ENCODE results near the gene ARHGAP22.

Gene ARHGAP22

GRCh38 chr10:48478980-48479811, 125.7 kb downstream of the ARHGAP22 start:
- DNase-seq (ENCODE audit: low spot score): no peak

GRCh38 chr10:48478469-48478868, 126.4 kb downstream of the ARHGAP22 start:
- no peak for DNase-seq (ENCODE audit: low spot score)

- DNase-seq (ENCODE audit: low spot score): no peak
These were observed 127.3 kb downstream of the ARHGAP22 start for GRCh38 chr10:48477616-48478015.

GRCh38 chr10:48477141-48477540, 127.7 kb downstream of the ARHGAP22 start:
- DNase-seq (ENCODE audit: low spot score): no peak

- DNase-seq (ENCODE audit: low spot score): peak; percentile 38
These were observed 128.4 kb downstream of the ARHGAP22 start for GRCh38 chr10:48476279-48476982.

- DNase-seq (ENCODE audit: low spot score): no peak
These were observed 129.0 kb downstream of the ARHGAP22 start for GRCh38 chr10:48475943-48476278.

- DNase-seq (ENCODE audit: low spot score): no peak
These were observed 130.0 kb downstream of the ARHGAP22 start for GRCh38 chr10:48474765-48475365.

GRCh38 chr10:48473704-48474103, 131.2 kb downstream of the ARHGAP22 start:
- DNase-seq (ENCODE audit: low spot score): no peak

- no peak for DNase-seq (ENCODE audit: low spot score)
These were observed 132.3 kb downstream of the ARHGAP22 start for GRCh38 chr10:48472501-48473069.

GRCh38 chr10:48470893-48471805, 133.7 kb downstream of the ARHGAP22 start:
- no peak for DNase-seq (ENCODE audit: low spot score)

- peak; percentile 73 for DNase-seq (ENCODE audit: low spot score)
These were observed 134.6 kb downstream of the ARHGAP22 start for GRCh38 chr10:48470115-48470892.

- no peak for DNase-seq (ENCODE audit: low spot score)
These were observed 135.3 kb downstream of the ARHGAP22 start for GRCh38 chr10:48469516-48470020.

- DNase-seq (ENCODE audit: low spot score): no peak
These were observed 135.9 kb downstream of the ARHGAP22 start for GRCh38 chr10:48468866-48469511.

GRCh38 chr10:48468130-48468790, 136.6 kb downstream of the ARHGAP22 start:
- DNase-seq (ENCODE audit: low spot score): no peak

GRCh38 chr10:48467669-48468068, 137.2 kb downstream of the ARHGAP22 start:
- no peak for DNase-seq (ENCODE audit: low spot score)

GRCh38 chr10:48466611-48467240, 138.1 kb downstream of the ARHGAP22 start:
- DNase-seq (ENCODE audit: low spot score): no peak

GRCh38 chr10:48465860-48466521, 138.9 kb downstream of the ARHGAP22 start:
- DNase-seq (ENCODE audit: low spot score): no peak

All from SK-N-DZ (cell line).